Esophagus muscularis mucosa (tissue), 4 donors: ENCODE measurements around the gene GAREM1.

ENCODE experiments used
- EP300 ChIP-seq: sonication (generic); formaldehyde crosslinking; IDR thresholded peaks from one replicate; pipeline ENCODE4 v1.6.1; 2017; ENCODE audit warnings: antibody characterized with exemption
- POLR2A ChIP-seq: fragments of 450-650 bp; IDR thresholded peaks from one replicate; pipeline ENCODE4 v1.6.1; 2017; ENCODE audit warnings: antibody characterized with exemption, moderate library complexity, mild to moderate bottlenecking, low read depth
- POLR2AphosphoS5 ChIP-seq, 2 donors: sonication (generic); formaldehyde crosslinking; IDR thresholded peaks; one replicate each; pipeline ENCODE4 v1.6.1; 2017; ENCODE audit warnings: antibody characterized with exemption in 2 of 2
- TF ChIP-seq, protein P1 (sequence below), 3 experiments: fragments of 200-600 bp in 2 of 3; fragments of 450-650 bp in 1 of 3; sonication (generic) in 2 of 3; IDR thresholded peaks; one replicate each; pipeline ENCODE4 v1.5.1; 2017 to 2019; ENCODE audit warnings: antibody characterized with exemption in 3 of 3, mild to moderate bottlenecking in 2 of 3, moderate library complexity in 1 of 3

DNA sequence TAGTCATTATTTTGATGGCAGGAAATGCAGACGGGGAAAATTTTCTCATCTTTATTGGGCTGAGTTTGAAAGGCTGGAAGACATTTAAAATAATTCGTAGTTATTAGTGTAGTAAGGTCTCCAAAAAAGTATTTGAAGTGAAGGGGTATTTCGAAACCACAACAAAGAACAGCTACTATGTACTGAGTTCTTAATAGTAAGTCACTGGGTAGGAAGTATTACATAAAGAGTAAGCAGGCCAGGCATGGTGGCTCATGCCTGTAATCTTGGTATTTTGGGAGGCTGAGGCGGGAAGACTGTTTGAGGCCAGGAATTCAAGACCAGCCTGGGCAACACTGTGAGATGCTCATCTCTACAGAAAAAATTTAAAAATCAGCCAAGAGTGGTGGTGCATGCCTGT lies 167.3 kb downstream of the GAREM1 start:
- TF ChIP-seq POLR2A (no peak), POLR2AphosphoS5 (IDR thresholded peaks at IDR 0.05) (no peak), EP300 (no peak)
- TF ChIP-seq, protein P1, sequence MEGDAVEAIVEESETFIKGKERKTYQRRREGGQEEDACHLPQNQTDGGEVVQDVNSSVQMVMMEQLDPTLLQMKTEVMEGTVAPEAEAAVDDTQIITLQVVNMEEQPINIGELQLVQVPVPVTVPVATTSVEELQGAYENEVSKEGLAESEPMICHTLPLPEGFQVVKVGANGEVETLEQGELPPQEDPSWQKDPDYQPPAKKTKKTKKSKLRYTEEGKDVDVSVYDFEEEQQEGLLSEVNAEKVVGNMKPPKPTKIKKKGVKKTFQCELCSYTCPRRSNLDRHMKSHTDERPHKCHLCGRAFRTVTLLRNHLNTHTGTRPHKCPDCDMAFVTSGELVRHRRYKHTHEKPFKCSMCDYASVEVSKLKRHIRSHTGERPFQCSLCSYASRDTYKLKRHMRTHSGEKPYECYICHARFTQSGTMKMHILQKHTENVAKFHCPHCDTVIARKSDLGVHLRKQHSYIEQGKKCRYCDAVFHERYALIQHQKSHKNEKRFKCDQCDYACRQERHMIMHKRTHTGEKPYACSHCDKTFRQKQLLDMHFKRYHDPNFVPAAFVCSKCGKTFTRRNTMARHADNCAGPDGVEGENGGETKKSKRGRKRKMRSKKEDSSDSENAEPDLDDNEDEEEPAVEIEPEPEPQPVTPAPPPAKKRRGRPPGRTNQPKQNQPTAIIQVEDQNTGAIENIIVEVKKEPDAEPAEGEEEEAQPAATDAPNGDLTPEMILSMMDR (IDR thresholded peaks at IDR 0.05): no peak
